IPS DF 6.9 (cell line): ENCODE data around the gene GNL1.
"Not testable (repeated sequence)": the region's sequence is repeated elsewhere in the genome, so short reads cannot be mapped to it uniquely, and the experiment has no call there.

ENCODE experiments used
- DNase-seq: peaks from one replicate; pipeline ENCODE4 v3.0.0-alpha.2; 2013; ENCODE audit warnings: low read depth, low spot score
- H3K27ac ChIP-seq: one replicate; pipeline ENCODE4 v1.5.1; 2013; ENCODE audit warnings: low read length, control low read depth
- H3K27me3 ChIP-seq: 2 replicates; pipeline ENCODE4 v1.6.1; 2013; ENCODE audit warnings: mild to moderate bottlenecking, low read length; ENCODE audit not compliant: control insufficient read depth, insufficient read depth
- H3K36me3 ChIP-seq: 2 replicates; pipeline ENCODE4 v1.6.1; 2013; ENCODE audit warnings: low read length; ENCODE audit not compliant: control insufficient read depth, insufficient read depth
- H3K4me1 ChIP-seq: 2 replicates; pipeline ENCODE4 v1.6.1; 2013; ENCODE audit warnings: low read length; ENCODE audit not compliant: control insufficient read depth, insufficient read depth
- H3K4me3 ChIP-seq: 2 replicates; pipeline ENCODE4 v1.5.1; 2013; ENCODE audit warnings: mild to moderate bottlenecking, low read length
- H3K9me3 ChIP-seq: 2 replicates; pipeline ENCODE4 v1.6.1; 2013; ENCODE audit warnings: low read length, inconsistent platforms; ENCODE audit not compliant: control insufficient read depth, insufficient read depth
- whole genome bisulfite sequencing: extraction: QIAGEN DNeasy Blood & Tissue Kit; methylation state at CpG from one replicate; pipeline ENCODE4 v1.1.7; 2013; ENCODE audit warnings: mixed read lengths, missing lambda C conversion rate; ENCODE audit not compliant: insufficient read length, insufficient coverage; 5-methylcytosine and 5-hydroxymethylcytosine counted together

Gene GNL1

DNA sequence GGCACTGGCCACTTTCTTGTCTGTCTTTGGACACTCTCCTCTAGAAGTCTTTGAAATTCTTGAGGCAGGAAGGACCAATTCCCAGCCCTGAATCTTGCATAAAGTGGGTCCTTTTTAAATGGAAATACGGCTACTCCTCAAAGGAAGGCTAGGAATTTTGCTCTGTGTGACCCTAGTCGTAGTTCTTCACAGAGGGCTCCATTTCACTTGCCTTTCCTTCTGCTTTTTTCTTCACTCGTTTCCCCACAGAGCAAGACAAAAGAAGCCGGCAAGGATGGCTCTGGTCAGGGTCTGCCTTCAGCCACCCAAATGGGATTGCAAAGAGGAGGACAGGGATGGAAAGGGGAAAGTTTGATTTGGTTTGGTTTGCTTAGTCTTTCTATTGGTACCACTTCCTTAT lies 41.2 kb downstream of the GNL1 start:
- Histone ChIP-seq H3K27me3 (no peaks in the 10 kb centered on the region), H3K4me3 (no peak overlapping the region), H3K9me3 (no peaks in the 10 kb centered on the region), H3K36me3 (no peaks in the 10 kb centered on the region), H3K27ac (peak overlapping the region; percentile 30), H3K4me1 (no peaks in the 10 kb centered on the region)
- DNase-seq: no peak
- WGBS: no CpG with 5 or more reads among the region's 4 CpGs

DNA sequence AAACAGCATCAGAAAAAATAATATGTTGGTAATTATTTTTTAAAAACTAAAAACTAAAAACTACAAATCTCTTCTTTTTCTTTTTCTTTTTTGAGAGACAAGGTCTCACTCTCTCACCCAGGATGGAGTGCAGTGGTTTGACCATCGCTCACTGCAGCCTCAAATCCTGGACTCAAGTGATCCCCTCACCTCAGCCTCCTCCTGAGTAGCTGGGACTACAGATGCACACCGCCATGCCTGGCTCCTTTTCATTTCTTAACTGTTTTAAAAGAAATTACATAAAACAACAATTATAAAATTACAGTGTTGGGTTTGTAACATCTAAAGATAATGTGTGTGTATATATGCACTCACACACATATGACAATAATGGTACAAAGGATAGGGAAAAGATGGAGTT lies 42.8 kb downstream of the GNL1 start:
- Histone ChIP-seq H3K36me3 (no peaks in the 10 kb centered on the region), H3K4me3 (no peak overlapping the region), H3K4me1 (no peaks in the 10 kb centered on the region), H3K27me3 (no peaks in the 10 kb centered on the region), H3K27ac (no peak overlapping the region), H3K9me3 (no peaks in the 10 kb centered on the region)
- no CpG with 5 or more reads among the region's 2 CpGs for WGBS
- DNase-seq: no peak

DNA sequence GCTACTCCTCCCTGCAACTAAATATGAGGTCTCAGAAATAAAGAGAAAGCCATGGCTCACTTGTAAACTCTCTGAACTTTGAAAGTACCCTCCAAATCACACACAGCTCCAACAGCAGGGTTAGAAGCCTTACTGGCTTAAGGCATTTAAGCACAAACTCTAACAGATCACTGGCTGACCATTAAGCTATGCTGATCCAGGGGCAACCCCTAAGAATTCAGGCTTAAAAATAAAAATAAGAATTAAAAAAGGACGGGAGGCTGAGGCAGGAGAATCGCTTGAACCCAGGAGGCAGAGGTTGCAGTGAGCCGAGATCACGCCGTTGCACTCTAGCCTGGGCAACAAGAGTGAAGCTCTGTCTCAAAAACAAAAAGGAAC lies 45.1 kb downstream of the GNL1 start:
- DNase-seq: no peak
- Histone ChIP-seq H3K27me3 (no peaks in the 10 kb centered on the region), H3K36me3 (no peaks in the 10 kb centered on the region), H3K4me1 (no peaks in the 10 kb centered on the region), H3K27ac (no peak overlapping the region), H3K9me3 (no peaks in the 10 kb centered on the region), H3K4me3 (no peak overlapping the region)
- no CpG with 5 or more reads among the region's 5 CpGs for WGBS

DNA sequence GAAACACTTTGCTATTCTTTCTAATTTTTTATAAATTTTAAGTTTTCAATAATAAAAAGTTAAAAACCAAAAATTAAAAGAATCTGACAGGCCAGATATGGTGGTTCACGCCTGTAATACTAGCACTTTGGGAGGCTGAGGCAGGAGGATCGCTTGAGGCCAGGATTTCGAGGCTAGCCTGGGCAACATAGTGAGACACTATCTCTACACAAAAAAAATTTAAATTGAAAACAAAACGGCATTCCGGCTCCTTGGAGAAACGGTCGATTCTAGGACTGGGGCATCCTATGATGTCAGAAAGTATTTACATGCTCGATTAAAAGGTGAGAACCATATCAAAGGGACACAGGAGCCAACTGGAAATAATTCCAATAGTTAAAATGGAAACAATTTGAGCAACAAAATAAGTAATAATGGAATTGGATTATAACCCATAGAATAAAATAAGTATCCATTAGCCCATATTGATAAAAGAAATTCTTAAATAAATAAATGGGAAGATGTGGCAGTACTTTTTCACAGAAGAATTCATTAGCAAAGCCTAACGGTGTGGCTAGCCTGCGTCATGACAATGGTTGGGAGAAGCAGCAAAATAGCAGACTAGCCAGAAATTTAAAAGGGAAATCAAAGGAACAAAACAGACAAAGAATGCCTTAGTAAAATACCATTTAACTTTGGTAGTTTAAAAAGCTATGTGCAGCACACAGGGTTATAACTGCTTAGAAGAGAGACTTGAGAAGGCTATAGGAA lies 45.7 kb downstream of the GNL1 start:
- no peak for DNase-seq
- Histone ChIP-seq H3K9me3 (no peaks in the 10 kb centered on the region), H3K27me3 (no peaks in the 10 kb centered on the region), H3K36me3 (no peaks in the 10 kb centered on the region), H3K27ac (no peak overlapping the region), H3K4me3 (no peak overlapping the region), H3K4me1 (no peaks in the 10 kb centered on the region)
- WGBS: no CpG with 5 or more reads among the region's 10 CpGs

DNA sequence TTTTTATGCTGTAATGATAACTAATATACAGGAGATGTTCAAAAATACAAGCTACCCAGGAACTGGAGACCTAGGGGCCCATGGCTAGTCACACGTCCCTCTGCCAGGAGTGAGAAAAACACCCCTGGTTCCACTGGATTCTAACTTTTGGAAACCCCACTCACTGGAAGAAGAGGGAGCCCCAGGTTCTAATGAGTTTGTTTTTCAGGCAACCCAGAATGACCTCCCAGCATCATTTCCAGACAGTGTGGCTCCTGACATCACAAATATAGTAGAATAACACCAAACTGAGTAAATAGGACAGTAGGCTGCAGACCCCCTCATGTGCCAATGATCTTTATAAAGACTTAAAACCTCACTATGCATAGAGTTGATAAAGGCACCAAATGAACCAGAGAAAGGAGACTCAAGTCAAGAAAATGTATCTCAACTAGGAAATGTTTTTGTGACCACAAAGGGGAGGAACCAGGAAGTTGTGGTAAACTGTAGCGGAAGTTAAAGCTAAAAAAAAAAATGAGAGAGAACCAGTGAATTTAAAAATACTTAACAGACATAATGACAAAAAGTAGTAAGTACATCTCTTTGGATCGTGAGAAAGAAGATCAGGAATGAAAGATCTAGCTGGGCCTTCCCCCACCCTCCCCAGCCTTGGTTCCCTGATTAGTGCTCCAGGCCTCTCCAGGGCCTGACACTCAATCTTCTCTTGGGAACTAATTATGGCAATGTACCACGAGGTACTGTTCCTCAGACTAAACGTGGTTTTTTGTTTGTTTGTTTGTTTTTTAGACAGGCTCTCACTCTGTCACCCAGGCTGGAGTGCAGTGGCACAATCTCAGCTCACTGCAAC lies 47.2 kb downstream of the GNL1 start:
- H3K27ac ChIP-seq: no peak overlapping the region
- H3K27me3 ChIP-seq: no peaks in the 10 kb centered on the region
- H3K36me3 ChIP-seq: no peaks in the 10 kb centered on the region
- H3K4me3 ChIP-seq: no peak overlapping the region
- WGBS: no CpG with 5 or more reads among the region's 5 CpGs
- DNase-seq: no peak
- no peaks in the 10 kb centered on the region for H3K4me1 ChIP-seq
- no peaks in the 10 kb centered on the region for H3K9me3 ChIP-seq

DNA sequence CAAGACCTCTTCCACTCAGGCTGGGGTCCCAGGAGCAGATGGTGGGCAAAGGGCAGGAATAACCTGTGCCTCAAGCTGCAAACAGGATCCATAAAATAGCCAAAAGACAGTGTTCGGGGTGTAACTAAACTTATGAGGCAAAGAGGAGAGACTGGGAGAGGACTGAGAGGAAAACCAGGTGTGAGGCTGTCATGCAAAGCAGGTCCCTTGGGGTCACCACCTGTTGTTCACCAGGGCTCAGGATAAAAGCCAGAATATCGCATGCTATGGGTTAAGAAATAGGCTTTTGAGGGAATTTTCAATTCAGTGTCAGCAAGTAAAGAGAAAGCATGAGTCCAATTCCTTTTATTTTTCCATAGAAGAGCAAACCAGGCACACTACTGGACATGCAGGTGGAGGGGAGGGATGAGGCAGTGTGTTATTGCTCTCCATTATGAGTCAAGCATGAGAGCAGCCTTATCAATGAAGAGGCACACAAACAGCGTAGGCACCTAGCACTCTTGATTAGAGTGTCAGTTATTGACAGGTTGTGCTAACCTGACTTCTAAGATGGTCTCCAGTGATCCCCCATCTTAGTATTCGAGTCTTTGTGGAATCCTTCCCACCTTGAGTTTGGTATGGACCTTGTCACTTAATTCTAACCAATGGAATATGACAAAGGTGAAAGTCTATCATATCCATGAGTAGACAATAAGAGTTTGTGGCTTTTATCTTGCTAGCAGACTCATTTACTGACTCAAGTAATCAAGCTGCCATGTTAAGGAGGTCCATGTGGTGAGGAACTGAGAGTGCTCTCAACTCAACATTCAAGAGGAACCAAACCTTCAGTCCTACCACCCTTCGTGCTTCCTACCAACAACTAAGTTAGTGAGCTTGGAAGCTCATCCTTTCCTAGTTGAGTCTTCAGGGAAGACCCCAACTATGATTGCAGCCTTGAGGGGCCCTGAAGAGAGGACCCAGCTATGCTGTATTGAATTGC lies 48.2 kb downstream of the GNL1 start:
- WGBS: no CpG with 5 or more reads among the region's 5 CpGs
- H3K36me3 ChIP-seq: no peaks in the 10 kb centered on the region
- no peaks in the 10 kb centered on the region for H3K4me1 ChIP-seq
- no peaks in the 10 kb centered on the region for H3K9me3 ChIP-seq
- H3K27ac ChIP-seq: no peak overlapping the region
- no peak for DNase-seq
- no peaks in the 10 kb centered on the region for H3K27me3 ChIP-seq
- no peak overlapping the region for H3K4me3 ChIP-seq

DNA sequence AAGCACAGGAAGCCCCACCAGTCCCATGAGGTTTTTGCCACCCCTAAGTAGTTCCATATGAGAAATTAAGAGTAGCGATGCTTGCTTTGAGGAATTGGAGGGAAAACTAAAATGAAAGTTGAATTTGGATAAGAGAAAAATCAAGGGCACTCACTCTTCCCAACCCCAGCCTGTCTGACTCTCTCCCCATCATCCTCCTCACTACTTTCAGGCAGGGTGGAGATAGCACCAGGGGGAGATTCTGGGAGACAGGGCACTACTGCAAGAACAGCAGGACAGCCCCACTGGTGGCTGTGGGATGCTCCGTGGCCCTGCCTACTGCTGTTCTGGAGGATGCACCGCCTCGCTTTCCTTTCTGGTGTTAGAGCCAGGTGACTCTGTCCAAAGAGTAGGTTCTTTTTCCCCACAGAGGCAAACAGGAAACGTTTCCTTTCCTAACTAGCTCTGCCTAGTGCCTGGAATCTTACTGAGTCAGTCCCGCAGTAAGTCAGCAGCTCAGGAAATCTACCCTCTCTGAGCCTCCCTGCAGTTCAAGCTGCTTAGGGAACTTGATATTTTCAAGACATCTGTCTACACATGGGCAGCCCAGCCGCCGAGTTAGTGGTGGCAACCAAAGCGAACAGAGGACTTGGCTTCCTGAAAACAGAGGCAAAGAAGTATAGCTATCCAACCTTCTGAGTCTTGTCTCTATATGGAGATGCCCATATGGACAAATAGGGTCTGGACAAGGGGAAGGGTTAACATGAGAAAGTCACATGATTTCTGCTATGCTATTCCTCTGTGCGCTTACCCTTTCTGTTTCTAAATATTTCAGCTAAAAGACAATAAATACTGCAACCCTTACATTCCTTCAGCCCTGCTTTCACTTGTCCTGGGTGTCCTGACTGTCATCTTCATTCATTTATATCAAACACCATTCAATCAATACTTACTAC lies 55.6 kb downstream of the GNL1 start:
- H3K27me3 ChIP-seq: no peaks in the 10 kb centered on the region
- no peaks in the 10 kb centered on the region for H3K36me3 ChIP-seq
- no CpG with 5 or more reads among the region's 10 CpGs for WGBS
- no peak overlapping the region for H3K27ac ChIP-seq
- no peaks in the 10 kb centered on the region for H3K9me3 ChIP-seq
- no peak overlapping the region for H3K4me3 ChIP-seq
- H3K4me1 ChIP-seq: no peaks in the 10 kb centered on the region
- no peak for DNase-seq

DNA sequence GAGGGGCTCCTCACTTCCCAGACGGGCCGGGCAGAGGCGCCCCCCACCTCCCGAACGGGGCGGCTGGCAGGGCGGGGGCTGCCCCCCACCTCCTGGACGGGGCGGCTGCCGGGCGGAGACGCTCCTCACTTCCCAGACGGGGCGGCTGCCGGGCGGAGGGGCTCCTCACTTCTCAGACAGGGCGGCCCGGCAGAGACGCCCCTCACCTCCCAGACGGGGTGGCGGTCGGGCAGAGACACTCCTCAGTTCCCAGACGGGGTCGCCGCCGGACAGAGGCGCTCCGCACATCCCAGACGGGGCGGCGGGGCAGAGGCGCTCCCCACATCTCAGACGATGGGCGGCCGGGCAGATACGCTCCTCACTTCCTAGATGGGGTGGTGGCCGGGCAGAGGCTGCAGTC lies 57.6 kb downstream of the GNL1 start:
- not testable (repeated sequence) for DNase-seq

DNA sequence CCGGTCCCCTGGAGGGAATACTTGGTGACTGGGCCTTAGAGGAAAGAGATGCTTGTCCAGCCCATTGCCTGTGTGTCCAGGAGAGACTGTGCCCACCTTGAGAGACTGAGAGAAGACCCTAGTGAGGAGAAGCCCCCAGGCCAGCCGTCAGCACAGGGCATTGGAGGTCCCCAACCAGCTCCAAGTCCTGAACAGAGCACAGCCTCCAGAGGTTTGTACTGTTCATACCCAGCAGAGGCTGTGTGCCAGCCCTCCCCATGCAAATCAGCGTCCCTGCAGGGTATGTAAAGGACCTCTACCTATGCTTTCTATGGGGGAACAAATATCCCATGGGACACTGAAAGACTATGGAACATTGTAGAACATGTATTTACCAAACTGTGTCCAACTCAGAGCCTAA lies 58.6 kb downstream of the GNL1 start:
- no peak overlapping the region for H3K27ac ChIP-seq
- no peak for DNase-seq
- no peak overlapping the region for H3K4me3 ChIP-seq
- no CpG with 5 or more reads among the region's 3 CpGs for WGBS
- no peaks in the 10 kb centered on the region for H3K36me3 ChIP-seq
- no peaks in the 10 kb centered on the region for H3K9me3 ChIP-seq
- no peaks in the 10 kb centered on the region for H3K27me3 ChIP-seq
- no peaks in the 10 kb centered on the region for H3K4me1 ChIP-seq

More for the DNA sequence above, 57.6 kb downstream of the GNL1 start:
- not testable (repeated sequence) for H3K27me3 ChIP-seq, H3K4me3 ChIP-seq, H3K36me3 ChIP-seq, H3K27ac ChIP-seq, H3K4me1 ChIP-seq, H3K9me3 ChIP-seq
- no CpG with 5 or more reads among the region's 37 CpGs for WGBS
